ENCODE results near the gene MRPL39. TPM values are rescaled to one million over a fixed set of nuclear protein-coding genes. Genes with fewer than 3 reads are reported as not detected.

The MRPL39 gene
- polyA plus RNA-seq, 1 of the 3 experiments (the other 2 are of a cell fraction) = 26.9 TPM

DNA sequence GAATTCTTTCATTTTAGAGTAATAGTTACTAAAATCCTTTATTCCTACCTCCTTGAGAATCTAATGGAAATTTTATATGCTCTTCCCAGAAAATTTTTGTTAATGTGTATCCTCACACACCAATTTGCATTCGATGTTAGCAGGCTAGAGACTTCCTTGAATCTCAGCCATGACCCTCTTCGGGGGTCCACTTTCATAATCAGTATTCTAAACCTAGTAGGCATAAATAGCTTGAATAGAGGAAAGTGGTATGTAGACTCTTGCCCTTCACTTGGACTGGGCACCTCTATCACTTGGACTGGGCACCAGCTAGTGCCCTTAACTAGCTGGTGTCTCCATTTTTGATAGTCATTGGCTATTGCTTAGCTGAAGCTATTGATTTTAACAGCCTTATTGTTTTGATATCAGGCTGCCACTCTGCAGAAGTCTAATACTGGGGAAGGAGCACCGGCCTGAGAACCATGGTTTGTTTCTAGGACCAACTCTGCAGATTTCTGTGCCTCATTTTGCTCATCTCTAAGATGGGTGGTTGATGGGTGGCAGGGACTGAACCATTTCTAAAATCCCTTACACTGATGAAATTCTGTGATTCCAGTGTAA lies 42.8 kb downstream of the MRPL39 start:
- H3K4me1 ChIP-seq (ENCODE audit: control insufficient read depth in 1 of 2, insufficient read depth in 2 of 2, low read depth in 1 of 2, low read length in 1 of 2) = peaks cover 0 to 7% of the 10 kb centered on the region in 2 experiments; a peak in 1 of 4 replicates
- no peak overlapping the region for H3K9ac ChIP-seq
- H3K4me2 ChIP-seq = no peak overlapping the region
- no peak for DNase-seq
- H3K27ac ChIP-seq (ENCODE audit: low read depth in 2 of 2, low read length in 1 of 2) = no peak overlapping the region
- H2AFZ ChIP-seq (ENCODE audit: low read depth) = no peak overlapping the region
- H3K4me3 ChIP-seq (ENCODE audit: low read depth in 2 of 2, low read length in 1 of 2) = no peak overlapping the region
- H4K20me1 ChIP-seq (ENCODE audit: insufficient read depth) = no peaks in the 10 kb centered on the region
- H3F3A ChIP-seq (replicated peaks; ENCODE audit: insufficient read depth) = no peaks in the 10 kb centered on the region
- ChIA-PET POLR2A (no interaction called here), CTCF (no interaction called here)
- H3K9me3 ChIP-seq = no peaks in the 10 kb centered on the region
- WGBS (ENCODE audit: low lambda C conversion rate) = 92% methylated on average over 3 of the region's 3 CpGs
- peaks cover 7 to 14% of the 10 kb centered on the region in 2 experiments for H3K36me3 ChIP-seq (replicated peaks in 1 of 2; ENCODE audit: control insufficient read depth in 1 of 2, insufficient read depth in 2 of 2, low read length in 1 of 2)
- TF ChIP-seq TCF12 (IDR thresholded peaks at IDR 0.05) (no peak), ELF1 (IDR thresholded peaks at IDR 0.05) (no peak), RFX5 (IDR thresholded peaks at IDR 0.05; ENCODE audit: low read length) (no peak), RXRA (IDR thresholded peaks at IDR 0.05; ENCODE audit: borderline replicate concordance, low read depth) (no peak), EP300 (IDR thresholded peaks at IDR 0.05; ENCODE audit: borderline replicate concordance in 1 of 2, low read depth in 1 of 2, low read length in 1 of 2) (no peak)
- TF ChIP-seq, protein P1, sequence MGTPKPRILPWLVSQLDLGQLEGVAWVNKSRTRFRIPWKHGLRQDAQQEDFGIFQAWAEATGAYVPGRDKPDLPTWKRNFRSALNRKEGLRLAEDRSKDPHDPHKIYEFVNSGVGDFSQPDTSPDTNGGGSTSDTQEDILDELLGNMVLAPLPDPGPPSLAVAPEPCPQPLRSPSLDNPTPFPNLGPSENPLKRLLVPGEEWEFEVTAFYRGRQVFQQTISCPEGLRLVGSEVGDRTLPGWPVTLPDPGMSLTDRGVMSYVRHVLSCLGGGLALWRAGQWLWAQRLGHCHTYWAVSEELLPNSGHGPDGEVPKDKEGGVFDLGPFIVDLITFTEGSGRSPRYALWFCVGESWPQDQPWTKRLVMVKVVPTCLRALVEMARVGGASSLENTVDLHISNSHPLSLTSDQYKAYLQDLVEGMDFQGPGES (IDR thresholded peaks at IDR 0.05; ENCODE audit: low read depth, low read length) = no peak
- TF ChIP-seq, protein P2, sequence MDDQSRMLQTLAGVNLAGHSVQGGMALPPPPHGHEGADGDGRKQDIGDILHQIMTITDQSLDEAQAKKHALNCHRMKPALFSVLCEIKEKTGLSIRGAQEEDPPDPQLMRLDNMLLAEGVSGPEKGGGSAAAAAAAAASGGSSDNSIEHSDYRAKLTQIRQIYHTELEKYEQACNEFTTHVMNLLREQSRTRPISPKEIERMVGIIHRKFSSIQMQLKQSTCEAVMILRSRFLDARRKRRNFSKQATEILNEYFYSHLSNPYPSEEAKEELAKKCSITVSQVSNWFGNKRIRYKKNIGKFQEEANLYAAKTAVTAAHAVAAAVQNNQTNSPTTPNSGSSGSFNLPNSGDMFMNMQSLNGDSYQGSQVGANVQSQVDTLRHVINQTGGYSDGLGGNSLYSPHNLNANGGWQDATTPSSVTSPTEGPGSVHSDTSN (IDR thresholded peaks at IDR 0.05) = no peak
- no peaks in the 10 kb centered on the region for H3K27me3 ChIP-seq (ENCODE audit: insufficient read depth)
- no peaks in the 10 kb centered on the region for H3K9me2 ChIP-seq
- H3K79me2 ChIP-seq (ENCODE audit: insufficient read depth) = no peaks in the 10 kb centered on the region

DNA sequence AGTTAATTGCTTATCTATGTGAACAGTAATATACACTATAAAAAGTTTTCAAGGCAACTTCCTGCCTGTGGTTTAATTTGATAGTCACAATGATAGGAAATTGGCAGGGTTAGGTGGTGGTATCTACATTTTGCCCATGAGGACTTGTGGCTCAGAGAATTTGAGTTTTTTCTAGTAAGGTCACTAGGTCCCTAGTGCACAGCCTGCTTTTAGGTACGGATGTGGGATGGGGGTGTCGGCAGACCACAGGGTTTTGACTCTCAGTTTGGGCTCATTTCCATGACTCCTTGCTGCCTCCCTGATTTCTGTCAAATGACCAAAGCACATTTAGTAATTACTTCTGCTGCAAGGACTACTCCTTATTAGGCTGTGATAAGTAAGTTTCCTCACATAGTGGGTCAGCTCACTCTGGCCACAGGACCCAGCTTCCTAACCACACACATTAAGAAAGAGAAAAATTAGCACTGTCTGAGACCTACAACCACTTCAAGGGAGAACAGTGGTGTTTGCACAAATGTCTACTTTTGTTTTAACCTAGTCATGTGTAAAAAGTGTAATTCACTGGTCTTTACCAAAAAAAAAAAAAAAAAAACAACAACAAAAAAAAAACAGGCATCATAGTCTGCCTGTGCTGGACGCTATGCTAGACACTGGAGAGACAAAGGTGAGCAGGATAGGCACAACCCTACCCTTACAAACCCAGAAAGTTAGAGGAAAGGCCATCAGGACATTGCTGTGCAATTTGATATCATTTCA lies 43.7 kb downstream of the MRPL39 start:
- ChIA-PET CTCF (no interaction called here), POLR2A (interaction anchor here (0.7 kb wide), 1 partner anchor 24 kb away, joined by 3 read pairs; no protein-coding TSS in a partner anchor)
- Histone ChIP-seq H3K27me3 (ENCODE audit: insufficient read depth) (no peaks in the 10 kb centered on the region), H3K79me2 (ENCODE audit: insufficient read depth) (no peaks in the 10 kb centered on the region), H3K27ac (ENCODE audit: low read depth in 2 of 2, low read length in 1 of 2) (no peak overlapping the region), H3K4me2 (no peak overlapping the region), H3K9me3 (no peaks in the 10 kb centered on the region), H3F3A (replicated peaks; ENCODE audit: insufficient read depth) (no peaks in the 10 kb centered on the region), H3K36me3 (replicated peaks in 1 of 2; ENCODE audit: control insufficient read depth in 1 of 2, insufficient read depth in 2 of 2, low read length in 1 of 2) (peaks cover 7 to 14% of the 10 kb centered on the region in 2 experiments), H3K9me2 (no peaks in the 10 kb centered on the region), H3K4me3 (ENCODE audit: low read depth in 2 of 2, low read length in 1 of 2) (no peak overlapping the region), H4K20me1 (ENCODE audit: insufficient read depth) (no peaks in the 10 kb centered on the region), H3K4me1 (ENCODE audit: control insufficient read depth in 1 of 2, insufficient read depth in 2 of 2, low read depth in 1 of 2, low read length in 1 of 2) (0 out of 4 replicates have a peak, but pooled peaks cover 0 to 1% of the 10 kb centered on the region in 2 experiments), H2AFZ (ENCODE audit: low read depth) (no peak overlapping the region), H3K9ac (no peak overlapping the region)
- no peak for DNase-seq
- WGBS (ENCODE audit: low lambda C conversion rate) = 99% methylated on average over 3 of the region's 3 CpGs
- no peak for TF ChIP-seq FOXM1 (IDR thresholded peaks at IDR 0.05; ENCODE audit: low read depth)

DNA sequence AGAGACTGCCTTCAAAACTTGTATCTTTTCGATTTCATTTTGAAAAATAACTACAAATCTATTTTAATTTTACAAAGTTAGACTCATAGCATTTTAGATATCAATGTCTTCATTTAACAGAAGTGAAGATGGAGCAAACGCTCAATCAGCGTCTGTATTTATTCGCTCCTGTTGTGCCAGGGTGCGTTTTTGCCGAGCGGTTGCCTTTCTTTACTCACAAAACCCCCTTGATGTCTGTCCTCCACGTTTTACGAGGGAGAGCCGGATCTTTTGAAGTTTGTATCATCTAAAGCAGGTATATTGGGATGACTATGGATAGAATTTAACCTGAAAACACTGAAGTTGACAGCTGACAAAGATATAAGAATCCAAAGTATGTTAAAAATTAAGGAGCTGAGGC lies 44.6 kb downstream of the MRPL39 start:
- Histone ChIP-seq H3K9me3 (no peaks in the 10 kb centered on the region), H2AFZ (ENCODE audit: low read depth) (no peak overlapping the region), H3K79me2 (ENCODE audit: insufficient read depth) (no peaks in the 10 kb centered on the region), H3K4me1 (ENCODE audit: control insufficient read depth in 1 of 2, insufficient read depth in 2 of 2, low read depth in 1 of 2, low read length in 1 of 2) (no peaks in the 10 kb centered on the region), H3K27me3 (ENCODE audit: insufficient read depth) (no peaks in the 10 kb centered on the region), H3K9ac (no peak overlapping the region), H3K27ac (ENCODE audit: low read depth in 2 of 2, low read length in 1 of 2) (no peak overlapping the region), H4K20me1 (ENCODE audit: insufficient read depth) (no peaks in the 10 kb centered on the region), H3K9me2 (no peaks in the 10 kb centered on the region), H3K4me2 (no peak overlapping the region), H3K4me3 (ENCODE audit: low read depth in 2 of 2, low read length in 1 of 2) (no peak overlapping the region), H3K36me3 (replicated peaks in 1 of 2; ENCODE audit: control insufficient read depth in 1 of 2, insufficient read depth in 2 of 2, low read length in 1 of 2) (peaks cover 6 to 14% of the 10 kb centered on the region in 2 experiments), H3F3A (replicated peaks; ENCODE audit: insufficient read depth) (no peaks in the 10 kb centered on the region)
- POLR2A ChIA-PET = no interaction called here
- DNase-seq = no peak
- CTCF ChIA-PET = no interaction called here
- 95% methylated on average over 10 of the region's 10 CpGs for WGBS (ENCODE audit: low lambda C conversion rate)
- TF ChIP-seq, protein P2 (IDR thresholded peaks at IDR 0.05) = no peak
- TF ChIP-seq RFX5 (IDR thresholded peaks at IDR 0.05; ENCODE audit: low read length) = no peak
- TF ChIP-seq, protein P3, sequence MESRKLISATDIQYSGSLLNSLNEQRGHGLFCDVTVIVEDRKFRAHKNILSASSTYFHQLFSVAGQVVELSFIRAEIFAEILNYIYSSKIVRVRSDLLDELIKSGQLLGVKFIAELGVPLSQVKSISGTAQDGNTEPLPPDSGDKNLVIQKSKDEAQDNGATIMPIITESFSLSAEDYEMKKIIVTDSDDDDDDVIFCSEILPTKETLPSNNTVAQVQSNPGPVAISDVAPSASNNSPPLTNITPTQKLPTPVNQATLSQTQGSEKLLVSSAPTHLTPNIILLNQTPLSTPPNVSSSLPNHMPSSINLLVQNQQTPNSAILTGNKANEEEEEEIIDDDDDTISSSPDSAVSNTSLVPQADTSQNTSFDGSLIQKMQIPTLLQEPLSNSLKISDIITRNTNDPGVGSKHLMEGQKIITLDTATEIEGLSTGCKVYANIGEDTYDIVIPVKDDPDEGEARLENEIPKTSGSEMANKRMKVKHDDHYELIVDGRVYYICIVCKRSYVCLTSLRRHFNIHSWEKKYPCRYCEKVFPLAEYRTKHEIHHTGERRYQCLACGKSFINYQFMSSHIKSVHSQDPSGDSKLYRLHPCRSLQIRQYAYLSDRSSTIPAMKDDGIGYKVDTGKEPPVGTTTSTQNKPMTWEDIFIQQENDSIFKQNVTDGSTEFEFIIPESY (IDR thresholded peaks at IDR 0.05; ENCODE audit: borderline replicate concordance, low read depth) = no peak
- no peak for TF ChIP-seq JUND (IDR thresholded peaks at IDR 0.05)
- TF ChIP-seq, protein P4, sequence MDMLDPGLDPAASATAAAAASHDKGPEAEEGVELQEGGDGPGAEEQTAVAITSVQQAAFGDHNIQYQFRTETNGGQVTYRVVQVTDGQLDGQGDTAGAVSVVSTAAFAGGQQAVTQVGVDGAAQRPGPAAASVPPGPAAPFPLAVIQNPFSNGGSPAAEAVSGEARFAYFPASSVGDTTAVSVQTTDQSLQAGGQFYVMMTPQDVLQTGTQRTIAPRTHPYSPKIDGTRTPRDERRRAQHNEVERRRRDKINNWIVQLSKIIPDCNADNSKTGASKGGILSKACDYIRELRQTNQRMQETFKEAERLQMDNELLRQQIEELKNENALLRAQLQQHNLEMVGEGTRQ (IDR thresholded peaks at IDR 0.05; ENCODE audit: borderline replicate concordance, low read depth, low read length) = no peak
- no peak for TF ChIP-seq TCF12 (IDR thresholded peaks at IDR 0.05)
- no peak for TF ChIP-seq ELF1 (IDR thresholded peaks at IDR 0.05)
- TF ChIP-seq, protein P5, sequence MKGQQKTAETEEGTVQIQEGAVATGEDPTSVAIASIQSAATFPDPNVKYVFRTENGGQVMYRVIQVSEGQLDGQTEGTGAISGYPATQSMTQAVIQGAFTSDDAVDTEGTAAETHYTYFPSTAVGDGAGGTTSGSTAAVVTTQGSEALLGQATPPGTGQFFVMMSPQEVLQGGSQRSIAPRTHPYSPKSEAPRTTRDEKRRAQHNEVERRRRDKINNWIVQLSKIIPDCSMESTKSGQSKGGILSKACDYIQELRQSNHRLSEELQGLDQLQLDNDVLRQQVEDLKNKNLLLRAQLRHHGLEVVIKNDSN (IDR thresholded peaks at IDR 0.05; ENCODE audit: borderline replicate concordance, low read depth) = no peak
